NCI-H1694 treated with DMSO at 0.1 percent for 48 hours (cell line): ENCODE data around the gene SGMS2.

ENCODE experiments used
- DNase-seq: peaks from one replicate; lab custom pipeline; 2025; lab: John Stamatoyannopoulos, UW

Gene SGMS2

DNA sequence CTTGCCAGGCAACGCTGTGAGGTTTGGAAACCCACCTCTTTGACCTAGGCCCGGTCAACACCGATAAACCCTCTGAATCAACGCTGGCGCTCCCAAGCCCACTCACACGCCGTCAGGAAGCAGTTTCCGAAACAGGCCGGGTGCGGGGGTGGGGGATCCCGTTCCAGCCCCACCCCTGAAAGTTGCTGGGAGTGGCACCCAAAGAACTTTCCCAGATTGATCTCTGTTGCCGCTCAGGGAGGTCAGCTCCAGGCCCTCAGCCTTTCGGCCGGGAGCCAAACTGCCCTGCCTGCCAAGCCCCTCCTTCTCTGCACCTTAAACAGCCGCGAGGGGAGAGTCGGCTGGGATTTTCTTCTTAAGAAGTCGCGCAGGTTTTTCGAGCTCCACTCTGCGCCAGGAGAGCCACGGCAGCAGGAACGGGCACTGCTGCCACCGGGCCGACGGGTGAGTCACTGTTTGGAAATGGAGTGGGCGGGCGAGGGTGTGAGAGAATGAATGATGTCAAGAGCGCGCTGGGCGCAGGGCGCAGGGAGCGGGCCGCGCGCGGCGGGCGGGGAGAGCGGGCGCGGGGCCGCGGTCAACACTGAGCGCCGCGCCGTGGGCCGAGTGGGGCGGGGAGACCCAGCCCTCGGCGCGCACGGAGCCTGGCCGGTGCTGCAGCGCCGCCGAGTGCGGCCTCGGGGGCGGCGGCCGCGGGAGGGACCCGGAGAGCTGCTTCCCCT is at the start of gene SGMS2:
TSS of gene SGMS2 (plus strand) at position 583 of the 722 bp plus-strand sequence. CDS start 70,622 bp downstream, outside the sequence.
- no peak for DNase-seq

DNA sequence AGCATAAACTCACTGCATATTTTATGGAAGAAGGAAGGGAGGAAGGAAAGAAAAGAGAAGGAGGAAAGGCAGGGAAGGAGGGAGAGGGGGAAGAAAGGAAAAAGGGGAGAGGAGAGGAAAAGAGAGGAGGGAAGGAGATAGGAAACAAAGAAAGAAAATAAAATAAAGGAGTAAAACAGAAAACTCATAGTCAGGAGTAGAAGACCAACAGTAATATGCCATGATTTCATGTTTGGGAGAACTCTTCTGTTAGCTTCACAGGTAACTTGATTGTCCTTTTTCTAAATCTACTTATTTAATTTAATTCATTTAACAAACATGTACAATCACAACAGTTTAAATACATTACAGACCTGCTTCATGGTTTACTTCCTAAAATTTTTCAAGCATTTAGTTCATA is 46.8 kb upstream of the SGMS2 start:
- no peak for DNase-seq

DNA sequence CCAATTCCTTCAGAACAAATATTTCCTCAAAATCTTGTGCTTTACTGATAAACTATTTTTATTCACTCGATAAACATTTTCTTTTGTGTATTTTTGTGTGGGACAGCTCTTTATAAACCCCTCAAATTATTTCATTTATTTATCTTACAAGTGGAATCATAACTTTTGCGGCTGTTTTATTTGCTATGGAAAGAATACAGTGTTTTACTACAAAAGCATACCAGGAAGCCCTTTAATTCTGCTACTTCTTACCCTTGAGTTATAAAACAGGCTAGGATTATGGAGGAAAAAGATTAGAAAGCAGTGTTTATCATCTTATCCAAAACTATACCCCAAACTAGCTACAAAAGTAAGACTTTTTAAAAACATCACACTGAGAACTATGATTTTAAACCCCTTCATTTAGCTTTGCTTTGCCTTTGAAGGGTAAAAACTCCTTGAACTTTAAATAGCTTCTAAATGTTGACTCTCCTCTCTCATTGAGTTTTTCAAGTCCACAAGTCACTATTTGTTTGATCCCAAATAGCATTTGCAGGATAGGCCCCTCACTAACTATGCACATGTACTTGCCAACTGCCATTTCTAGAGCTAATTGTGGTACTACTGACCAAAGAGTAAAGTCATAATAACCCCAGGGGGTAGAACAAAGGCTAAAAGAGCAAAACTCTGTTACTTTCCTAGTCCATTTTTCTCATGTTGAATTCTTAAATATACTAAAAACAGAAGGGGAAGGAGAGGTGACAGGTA is 45.8 kb upstream of the SGMS2 start:
- no peak for DNase-seq

DNA sequence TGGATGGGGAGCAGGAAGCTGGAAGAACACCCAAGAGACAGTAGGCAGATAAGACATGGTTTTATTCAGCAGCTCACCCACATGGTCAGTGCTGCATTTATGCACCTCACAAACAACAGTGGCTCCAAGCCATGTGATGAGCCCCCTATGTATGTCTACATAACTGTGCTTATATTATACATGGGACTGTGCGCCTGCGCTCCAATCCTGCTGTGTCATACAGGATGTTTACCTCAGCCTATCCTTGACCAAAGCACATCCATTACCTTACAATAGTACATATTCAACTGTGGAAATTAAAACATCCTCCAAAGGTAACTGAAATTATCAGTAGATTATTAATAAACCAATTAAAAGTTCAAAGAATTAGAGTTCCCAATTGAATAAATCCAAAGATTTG is 44.1 kb upstream of the SGMS2 start:
- DNase-seq = no peak

DNA sequence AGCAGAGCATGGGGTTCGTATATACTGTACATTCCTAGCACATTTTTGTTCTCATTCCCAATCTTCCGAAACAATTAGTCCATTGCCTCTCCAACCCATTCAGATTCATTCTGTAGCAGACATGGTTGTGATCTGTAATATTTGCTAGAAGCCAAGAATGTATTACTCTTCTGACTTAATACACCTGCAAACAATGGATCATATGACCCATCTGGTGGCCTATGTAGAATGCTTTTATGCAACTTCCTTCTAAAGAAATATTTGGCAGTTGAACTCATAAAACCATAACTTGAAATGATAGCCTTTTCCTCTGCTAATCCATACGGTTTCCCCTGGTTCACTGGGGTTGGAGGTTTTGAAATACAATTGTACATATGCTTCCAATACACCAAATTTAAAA is 32.8 kb upstream of the SGMS2 start:
- no peak for DNase-seq

DNA sequence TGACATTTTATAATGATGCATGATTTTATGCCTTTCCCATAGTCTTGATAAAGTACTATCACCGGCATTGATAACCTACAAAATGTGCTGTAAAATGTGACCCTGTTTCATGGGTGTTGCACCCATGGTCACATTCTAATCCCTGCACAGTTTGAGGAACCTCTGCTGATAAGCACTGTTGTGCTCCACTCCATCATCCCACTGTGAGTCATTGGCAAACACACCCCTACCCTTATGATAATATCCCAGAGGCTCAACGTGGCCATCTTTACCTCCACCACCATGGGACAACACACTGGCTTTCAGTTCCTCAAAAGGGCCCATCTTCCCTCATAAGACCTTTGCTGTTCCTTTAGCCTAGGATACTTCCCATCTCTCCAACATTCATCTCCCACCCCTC is 32.0 kb upstream of the SGMS2 start:
- no peak for DNase-seq

DNA sequence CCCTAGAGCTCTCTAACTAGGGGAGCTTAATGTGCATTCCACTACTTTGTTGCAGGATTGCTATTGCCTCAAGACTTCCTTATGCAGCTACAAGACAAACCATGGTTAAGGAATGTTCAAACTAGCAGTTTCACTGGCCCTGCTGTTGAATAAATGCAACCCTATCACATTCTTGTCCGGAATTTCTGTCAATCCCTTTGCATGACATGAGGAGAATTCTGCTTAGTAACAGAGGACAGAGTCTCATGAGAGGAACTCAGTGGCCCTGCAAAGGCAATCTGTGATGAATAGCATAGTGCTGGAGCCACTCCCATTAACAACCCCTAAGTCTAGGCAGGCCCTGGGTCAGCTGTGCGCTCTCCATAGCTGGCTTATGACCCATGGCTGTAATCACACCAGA is 30.7 kb upstream of the SGMS2 start:
- DNase-seq = no peak

DNA sequence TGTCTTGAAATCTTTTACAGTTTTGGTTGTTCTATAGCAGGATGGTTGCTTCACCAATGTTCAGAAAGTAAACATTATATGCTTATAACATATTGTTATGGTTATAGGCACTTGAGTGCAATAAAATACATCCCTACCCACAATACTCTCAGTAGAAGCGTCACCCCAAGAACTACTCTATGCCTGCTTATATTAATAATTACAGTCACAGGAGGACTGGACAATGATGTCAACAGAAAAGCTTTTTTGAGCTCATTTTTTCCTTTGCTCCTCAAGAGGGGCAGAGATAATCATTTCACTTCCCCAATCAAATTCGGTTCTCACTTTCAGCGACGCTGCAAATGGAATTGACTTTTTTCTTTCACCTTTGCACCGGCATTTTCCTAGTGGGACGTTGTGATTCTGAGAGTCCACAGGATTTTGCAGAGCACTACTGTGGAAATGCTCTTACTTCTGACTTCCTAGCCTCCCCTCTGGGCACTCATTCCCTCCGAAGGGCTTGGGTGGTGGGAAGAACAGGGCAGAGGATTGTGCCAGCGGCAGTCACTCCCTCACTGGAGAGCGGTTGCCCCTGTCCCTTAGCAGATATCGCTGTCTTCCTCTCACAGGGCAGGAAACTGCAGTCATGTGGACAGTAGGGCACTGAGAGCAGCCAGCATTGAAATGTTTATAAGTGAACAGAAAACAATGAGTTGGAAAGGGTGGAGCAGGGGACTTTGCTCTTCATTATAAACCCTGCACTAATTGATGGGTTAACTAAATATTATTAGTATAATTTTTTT is 24.9 kb upstream of the SGMS2 start:
- DNase-seq = no peak

DNA sequence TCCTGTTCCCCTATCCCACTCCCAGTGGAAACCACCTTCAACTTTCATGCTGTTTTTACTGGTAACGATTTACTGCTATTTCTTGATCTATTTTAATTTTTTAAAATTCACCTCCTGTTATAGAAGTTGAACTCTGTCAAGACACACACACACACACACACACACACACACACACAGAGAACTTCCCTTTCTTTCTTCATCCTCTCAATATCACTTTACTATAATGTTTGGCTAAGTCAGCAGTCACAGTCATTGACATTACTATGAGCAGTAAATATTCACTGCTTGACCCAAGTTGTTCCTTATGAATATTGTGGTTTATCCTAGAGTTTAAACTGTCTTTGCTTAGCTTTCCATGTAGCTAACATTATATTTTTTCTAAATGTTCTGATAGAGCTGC is 24.0 kb upstream of the SGMS2 start:
- DNase-seq = no peak

DNA sequence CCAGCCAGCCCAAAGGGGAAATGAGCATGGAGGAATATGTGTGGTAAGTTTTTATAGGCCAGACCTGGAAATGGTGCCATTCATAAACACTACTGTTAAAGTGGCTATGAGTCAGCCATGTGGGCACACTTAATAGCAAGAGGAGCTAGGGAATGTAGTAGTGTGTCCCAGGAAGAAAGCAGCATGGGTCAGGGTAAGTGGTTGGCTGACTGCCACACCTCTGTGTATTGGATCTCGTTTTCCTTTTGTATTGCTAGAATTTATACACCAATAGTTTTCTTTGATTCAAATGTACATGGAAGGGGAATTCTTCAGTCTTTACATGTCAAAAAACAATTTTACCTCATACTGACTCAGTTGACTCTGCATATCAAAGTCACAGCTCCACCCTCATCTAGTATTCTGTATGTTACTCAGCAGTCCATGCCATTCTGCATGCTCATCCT is 22.9 kb upstream of the SGMS2 start:
- DNase-seq = no peak

DNA sequence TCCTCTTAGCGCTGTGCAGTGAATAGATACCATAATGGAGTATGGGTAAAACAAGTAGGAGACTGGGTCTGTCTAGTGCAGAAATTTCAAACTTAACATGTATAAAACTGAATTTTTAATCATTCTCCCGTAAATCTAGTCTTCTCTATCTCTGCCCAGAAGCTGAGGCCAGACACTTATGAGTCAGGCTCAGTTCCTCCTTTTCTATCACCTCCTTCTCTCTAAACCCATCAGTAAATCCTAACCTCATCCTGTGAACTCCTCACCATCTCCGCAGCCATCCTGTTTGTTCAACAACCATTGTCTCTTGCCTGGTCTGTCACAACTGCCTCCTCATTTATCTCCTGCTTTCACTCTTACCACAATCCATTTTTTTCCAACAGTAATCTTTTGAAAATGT is 19.8 kb upstream of the SGMS2 start:
- DNase-seq = no peak

DNA sequence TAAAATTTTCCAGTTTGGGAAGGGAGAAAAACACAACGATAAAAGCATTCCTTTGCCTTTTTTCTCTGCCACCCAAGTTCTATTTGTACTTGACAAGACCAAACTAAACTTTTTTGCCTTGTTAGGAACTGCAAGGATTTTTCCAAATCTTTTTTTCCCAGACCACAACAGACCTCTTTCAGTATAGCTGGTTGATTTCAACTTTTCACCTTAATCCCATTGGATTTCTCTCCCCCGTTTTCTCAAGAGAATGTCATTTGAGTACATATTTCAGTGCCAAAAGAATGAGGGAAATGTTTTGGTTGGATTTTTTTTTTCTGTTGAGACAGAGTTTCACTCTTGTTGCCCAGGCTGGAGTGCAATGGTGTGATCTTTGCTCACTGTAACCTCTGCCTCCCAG is 18.5 kb upstream of the SGMS2 start:
- no peak for DNase-seq

DNA sequence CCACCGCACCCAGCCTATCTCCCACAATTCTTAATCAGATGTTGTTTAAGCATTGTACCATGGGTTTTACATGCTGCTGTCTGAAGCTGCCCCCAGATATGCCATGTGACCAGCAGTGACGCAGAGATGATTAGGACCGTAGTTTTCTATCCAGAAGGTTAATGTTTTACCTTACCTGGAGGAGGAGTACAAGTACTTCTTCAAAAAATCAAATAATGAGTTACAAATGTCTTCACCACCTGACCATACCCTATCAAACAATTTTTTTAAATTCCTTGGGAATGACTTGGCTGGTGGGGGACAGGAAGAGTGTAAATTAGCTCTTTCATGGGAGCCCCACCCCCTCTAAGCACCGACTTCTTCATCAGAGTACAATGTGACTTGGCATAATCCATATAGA is 16.2 kb upstream of the SGMS2 start:
- no peak for DNase-seq

DNA sequence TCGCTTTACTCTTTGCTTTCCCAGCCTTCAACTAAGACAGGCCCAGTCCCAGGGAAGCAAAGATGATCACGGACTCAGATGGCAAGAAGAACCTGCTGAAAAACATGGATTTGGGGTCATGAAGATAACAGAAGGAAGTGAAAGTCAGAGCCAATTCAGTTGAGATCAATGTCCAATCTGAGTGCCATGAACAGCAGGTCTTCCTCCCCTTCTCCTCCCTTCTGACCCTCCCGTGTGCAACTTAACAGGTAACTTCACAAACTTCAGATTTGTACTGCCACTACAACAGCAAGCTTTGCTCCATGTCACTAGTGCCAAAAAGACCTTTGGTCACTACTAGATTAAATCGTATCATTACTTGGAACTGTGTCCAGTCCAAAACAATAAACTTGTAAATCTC is 15.5 kb upstream of the SGMS2 start:
- DNase-seq = no peak

DNA sequence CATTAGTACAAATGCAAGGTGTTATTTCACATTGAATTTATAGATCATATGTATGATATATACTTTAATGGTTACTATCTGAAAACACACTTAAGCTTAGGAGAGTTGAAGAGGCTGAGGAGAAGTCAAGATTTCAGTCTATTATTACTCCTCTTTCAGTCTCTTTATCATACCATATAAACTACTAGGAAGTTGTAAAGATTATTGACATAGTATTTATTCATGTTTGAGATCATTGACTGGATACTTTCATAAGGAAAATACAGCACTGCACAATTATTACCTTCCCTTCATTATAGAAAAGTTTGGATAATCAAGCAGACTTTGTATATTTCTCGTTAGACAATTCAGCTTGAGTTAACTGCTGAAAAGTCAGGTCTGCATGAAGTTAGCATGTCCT is 10.0 kb upstream of the SGMS2 start:
- no peak for DNase-seq

DNA sequence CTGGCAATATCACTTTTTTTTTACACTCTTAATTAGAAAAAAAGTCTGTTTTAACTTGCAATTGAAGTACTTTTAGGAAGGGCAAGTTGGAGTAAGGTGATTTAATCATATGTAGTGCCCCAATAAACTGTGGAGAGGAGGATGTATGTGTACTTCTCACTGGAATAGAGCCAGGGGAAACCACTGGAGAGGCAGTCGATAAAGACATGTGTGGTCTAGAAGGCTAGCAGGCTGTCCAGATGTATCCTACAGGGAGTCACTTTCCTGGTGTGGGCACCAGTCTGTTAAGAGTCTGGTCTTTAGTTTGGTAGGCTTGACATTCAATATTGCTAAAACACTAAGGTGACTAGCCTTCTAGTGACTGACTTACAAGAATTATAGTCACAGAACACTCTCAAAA is 9.6 kb upstream of the SGMS2 start:
- no peak for DNase-seq

DNA sequence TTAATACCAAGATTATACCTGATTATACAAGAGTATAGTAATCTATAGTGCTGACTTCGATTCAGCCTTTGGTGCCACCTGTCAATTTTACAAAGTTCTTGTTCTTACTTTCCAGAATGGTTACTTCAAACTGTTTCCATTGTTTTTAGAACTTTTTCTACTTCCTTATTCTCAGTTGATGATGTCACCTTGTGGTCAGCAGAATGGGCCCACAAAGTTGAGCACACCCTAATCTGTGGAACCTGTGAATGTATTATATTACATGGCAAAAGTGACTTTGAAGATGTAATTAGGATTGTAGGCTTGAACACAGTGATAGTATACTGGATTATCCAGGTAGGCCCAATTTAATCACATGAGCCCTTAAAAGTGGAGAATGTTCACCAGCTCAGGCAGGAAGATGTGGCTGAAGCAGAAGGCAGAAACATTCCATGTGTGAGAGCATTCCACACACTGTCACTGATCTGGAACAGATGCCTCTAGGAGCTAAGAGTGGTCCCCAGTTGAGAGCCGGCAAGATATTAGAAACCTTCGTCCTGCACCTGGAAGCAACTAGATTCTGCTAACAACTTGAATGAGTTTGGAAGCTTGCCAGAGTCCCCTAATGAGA is 6.3 kb upstream of the SGMS2 start:
- DNase-seq = no peak

DNA sequence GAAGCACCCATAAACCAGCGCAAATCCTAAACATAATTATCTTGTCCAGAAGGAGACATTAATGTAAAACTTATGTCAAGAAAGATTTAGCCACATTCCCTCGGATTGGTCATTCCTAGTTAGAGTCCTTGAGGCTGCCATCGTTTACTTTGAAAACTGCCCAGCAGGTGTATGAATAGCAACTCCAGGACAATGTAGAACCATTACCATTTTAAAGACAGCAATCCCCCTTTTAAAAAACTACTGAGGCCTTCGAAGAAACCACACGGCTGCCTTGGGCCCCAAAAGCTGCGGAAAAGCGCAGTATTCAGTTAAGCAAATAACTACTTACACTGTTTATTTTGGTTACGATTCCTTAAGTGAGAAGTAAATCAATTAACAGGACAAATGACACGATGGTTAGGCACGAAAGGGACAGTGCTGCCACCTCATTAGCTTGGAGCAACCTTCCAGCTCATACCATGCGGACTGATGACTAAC is 822 bp upstream of the SGMS2 start:
- no peak for DNase-seq

DNA sequence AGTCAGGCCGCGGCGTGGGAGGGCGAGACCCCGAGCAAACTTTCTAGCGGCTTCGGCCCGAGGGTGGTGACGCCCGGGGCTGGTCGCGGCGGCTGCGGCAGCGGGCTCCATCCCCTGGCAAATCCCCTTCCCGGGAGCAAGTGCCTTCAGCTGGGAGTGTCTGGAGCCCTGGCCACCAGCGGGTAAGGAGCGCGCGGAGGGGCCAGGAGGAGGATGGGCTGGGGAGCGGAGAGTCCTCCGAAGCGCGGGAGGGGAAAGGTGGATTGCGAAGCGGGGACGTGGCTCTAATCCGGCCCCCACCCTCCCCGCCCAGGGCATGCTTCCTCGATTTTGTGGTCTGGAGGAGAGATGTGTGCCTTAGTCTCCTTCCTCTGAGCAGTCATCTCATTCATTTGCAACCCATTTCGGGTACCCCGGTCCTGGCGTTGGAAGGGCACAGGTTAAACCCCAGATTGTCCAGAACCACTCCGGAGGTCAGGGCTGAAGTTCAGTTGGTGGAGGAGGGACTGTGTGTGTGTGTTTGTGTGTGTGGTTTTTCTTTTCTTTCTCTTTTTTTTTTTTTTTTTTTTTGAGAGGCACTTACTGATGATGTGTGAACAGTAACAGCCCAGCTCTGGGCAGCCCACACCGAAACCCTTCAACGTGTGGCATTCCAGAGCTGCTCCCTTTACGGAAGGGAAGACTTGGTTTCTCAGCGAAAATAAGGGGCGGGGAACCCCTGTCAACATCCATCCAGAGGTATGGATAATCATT is 516 bp downstream of the SGMS2 start:
- no peak for DNase-seq

DNA sequence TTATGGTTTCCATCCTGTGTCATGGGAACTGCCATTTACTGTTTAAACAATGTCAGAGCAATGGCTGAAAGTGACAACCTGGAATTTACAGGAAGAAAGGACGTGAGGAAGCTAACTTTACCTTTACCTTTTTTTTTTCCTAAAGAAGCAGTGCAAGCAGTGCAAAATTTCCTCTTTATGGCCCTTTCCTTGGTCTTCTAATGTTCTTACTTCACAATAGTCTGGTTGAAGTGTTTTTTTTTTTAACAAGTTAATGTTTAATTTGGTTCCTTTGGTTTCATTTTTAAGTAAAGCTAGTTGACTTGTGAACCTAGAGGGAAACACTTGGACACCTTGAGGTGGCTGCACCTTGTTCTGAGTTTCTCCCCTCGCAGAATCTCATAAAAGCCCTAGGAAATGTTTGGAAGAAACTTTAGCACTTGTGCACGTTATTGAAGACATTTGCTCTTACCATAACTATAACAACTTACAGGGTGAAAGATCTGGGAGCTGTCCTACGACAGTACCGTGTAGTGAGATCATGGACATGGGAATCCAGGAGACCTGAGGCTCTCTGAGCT is 1.8 kb downstream of the SGMS2 start:
- no peak for DNase-seq
